Measurements from ENCODE around the gene TMCO1.
A peak's percentile ranks its signal among the peaks of the same experiment; 100 is the strongest.
"Not testable (repeated sequence)": the region's sequence is repeated elsewhere in the genome, so short reads cannot be mapped to it uniquely, and the experiment has no call there.

Gene TMCO1

GRCh38 chr1:165768513-165769394, at the start of gene TMCO1:
Gene TMCO1, minus strand, starts transcription at chr1:165768868. Its CDS starts 117 bp downstream, at chr1:165768751.
- DNase-seq = peak; percentile 95

GRCh38 chr1:165816826-165817497, 48.3 kb upstream of the TMCO1 start:
- no peak for DNase-seq

GRCh38 chr1:165816157-165816556, 47.5 kb upstream of the TMCO1 start:
- DNase-seq = no peak

GRCh38 chr1:165815725-165816124, 47.1 kb upstream of the TMCO1 start:
- peak; percentile 15 for DNase-seq

GRCh38 chr1:165807613-165808012, 38.9 kb upstream of the TMCO1 start:
- DNase-seq = no peak

GRCh38 chr1:165804513-165804912, 35.8 kb upstream of the TMCO1 start:
- not testable (repeated sequence) for DNase-seq

- DNase-seq = no peak
These were observed 30.7 kb upstream of the TMCO1 start for GRCh38 chr1:165799387-165799786.

GRCh38 chr1:165795894-165796293, 27.2 kb upstream of the TMCO1 start:
- DNase-seq = no peak

GRCh38 chr1:165793951-165794350, 25.3 kb upstream of the TMCO1 start:
- DNase-seq = no peak

- DNase-seq = no peak
These were observed 19.1 kb upstream of the TMCO1 start for GRCh38 chr1:165787741-165788140.

GRCh38 chr1:165783519-165783918, 14.9 kb upstream of the TMCO1 start:
- not testable (repeated sequence) for DNase-seq

GRCh38 chr1:165778197-165778596, 9.5 kb upstream of the TMCO1 start:
- not testable (repeated sequence) for DNase-seq

GRCh38 chr1:165773324-165773965, 4.8 kb upstream of the TMCO1 start:
- peak; percentile 94 for DNase-seq

- no peak for DNase-seq
These were observed 4.1 kb upstream of the TMCO1 start for GRCh38 chr1:165772739-165773138.

GRCh38 chr1:165764277-165764676, 4.4 kb downstream of the TMCO1 start:
- DNase-seq = no peak

GRCh38 chr1:165763442-165763841, 5.2 kb downstream of the TMCO1 start:
- no peak for DNase-seq

- DNase-seq = no peak
These were observed 5.9 kb downstream of the TMCO1 start for GRCh38 chr1:165762725-165763124.

- no peak for DNase-seq
These were observed 9.6 kb downstream of the TMCO1 start for GRCh38 chr1:165759095-165759494.

- no peak for DNase-seq
These were observed 13.2 kb downstream of the TMCO1 start for GRCh38 chr1:165755393-165756010.

- no peak for DNase-seq
These were observed 14.7 kb downstream of the TMCO1 start for GRCh38 chr1:165753934-165754333.

- DNase-seq = no peak
These were observed 20.1 kb downstream of the TMCO1 start for GRCh38 chr1:165748550-165748949.

GRCh38 chr1:165747632-165748447, 20.8 kb downstream of the TMCO1 start:
- DNase-seq = no peak

All from kidney glomerular epithelial cell (primary cell).